OCI-LY1 (cell line): ENCODE results near the gene RAPGEF5.
"Not testable (repeated sequence)": the region's sequence is repeated elsewhere in the genome, so short reads cannot be mapped to it uniquely, and the experiment has no call there.

ENCODE experiments used
- EZH2 ChIP-seq: fragments of 200-600 bp; sonication (generic), shearing (Covaris generic); IDR thresholded peaks from 2 replicates; pipeline ENCODE4 v1.8.0; 2017; ENCODE audit warnings: borderline replicate concordance, mixed run types, mild to moderate bottlenecking, antibody characterized with exemption, low read length, moderate library complexity, mixed read lengths
- TF ChIP-seq, protein P1 (sequence below): fragments of 200-600 bp; sonication (generic), shearing (Covaris generic); IDR thresholded peaks from 2 replicates; pipeline ENCODE4 v1.5.1; 2017; ENCODE audit warnings: mild to moderate bottlenecking, antibody characterized with exemption, low read length, moderate library complexity, mixed read lengths

DNA sequence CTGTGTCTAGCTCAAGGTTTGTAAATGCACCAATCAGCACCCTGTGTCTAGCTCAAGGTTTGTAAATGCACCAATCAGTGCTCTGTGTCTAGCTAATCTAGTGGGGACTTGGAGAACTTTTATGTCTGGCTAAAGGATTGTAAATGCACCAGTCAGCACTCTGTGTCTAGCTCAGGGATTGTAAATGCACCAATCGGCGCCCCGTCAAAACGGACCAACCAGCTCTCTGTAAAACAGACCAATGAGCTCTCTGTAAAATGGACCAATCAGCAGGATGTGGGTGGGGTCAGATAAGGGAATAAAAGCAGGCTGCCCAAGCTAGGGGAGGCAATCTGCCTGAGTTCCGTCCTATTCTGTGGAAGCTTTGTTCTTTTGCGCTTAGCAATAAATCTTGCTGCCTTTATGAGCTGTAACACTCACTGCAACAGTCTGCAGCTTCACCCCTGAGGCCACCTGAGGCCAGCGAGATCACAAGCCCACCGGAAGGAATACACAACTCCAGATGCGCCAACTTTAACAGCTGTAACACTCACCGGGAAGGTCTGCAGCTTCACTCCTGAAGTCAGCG, 265.9 kb downstream of the RAPGEF5 start:
- TF ChIP-seq, protein P1, sequence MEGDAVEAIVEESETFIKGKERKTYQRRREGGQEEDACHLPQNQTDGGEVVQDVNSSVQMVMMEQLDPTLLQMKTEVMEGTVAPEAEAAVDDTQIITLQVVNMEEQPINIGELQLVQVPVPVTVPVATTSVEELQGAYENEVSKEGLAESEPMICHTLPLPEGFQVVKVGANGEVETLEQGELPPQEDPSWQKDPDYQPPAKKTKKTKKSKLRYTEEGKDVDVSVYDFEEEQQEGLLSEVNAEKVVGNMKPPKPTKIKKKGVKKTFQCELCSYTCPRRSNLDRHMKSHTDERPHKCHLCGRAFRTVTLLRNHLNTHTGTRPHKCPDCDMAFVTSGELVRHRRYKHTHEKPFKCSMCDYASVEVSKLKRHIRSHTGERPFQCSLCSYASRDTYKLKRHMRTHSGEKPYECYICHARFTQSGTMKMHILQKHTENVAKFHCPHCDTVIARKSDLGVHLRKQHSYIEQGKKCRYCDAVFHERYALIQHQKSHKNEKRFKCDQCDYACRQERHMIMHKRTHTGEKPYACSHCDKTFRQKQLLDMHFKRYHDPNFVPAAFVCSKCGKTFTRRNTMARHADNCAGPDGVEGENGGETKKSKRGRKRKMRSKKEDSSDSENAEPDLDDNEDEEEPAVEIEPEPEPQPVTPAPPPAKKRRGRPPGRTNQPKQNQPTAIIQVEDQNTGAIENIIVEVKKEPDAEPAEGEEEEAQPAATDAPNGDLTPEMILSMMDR, result not testable (repeated sequence)
- TF ChIP-seq EZH2, result not testable (repeated sequence)
